T-helper 1 cell (primary cell): ENCODE measurements around the gene ARHGAP6.
"Not testable (repeated sequence)": the region's sequence is repeated elsewhere in the genome, so short reads cannot be mapped to it uniquely, and the experiment has no call there.

Experiments
- DNase-seq, 5 donors: peaks; one replicate each; pipeline ENCODE4 v3.0.0-alpha.2; 2012 to 2020

ARHGAP6 gene

DNA sequence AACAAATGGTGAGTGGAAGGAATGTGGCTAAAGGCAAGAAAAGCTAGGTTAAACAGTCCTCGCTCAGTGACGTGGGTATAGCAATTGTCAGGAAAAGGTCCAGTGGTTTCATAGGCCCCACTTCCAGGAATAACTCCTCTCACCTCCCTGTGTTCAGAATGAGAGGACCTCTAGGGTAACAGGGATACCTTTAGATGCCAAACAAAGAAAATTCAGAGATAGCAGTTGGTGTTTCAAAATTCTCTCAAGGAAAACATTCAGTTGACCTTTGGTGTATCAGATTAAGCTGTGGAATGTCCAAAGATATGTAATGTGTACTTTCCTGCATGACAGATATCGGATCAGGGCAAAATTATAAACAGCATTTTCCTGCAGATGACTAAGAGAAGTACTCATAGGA, 155.9 kb downstream of the ARHGAP6 start:
- no peak for DNase-seq

DNA sequence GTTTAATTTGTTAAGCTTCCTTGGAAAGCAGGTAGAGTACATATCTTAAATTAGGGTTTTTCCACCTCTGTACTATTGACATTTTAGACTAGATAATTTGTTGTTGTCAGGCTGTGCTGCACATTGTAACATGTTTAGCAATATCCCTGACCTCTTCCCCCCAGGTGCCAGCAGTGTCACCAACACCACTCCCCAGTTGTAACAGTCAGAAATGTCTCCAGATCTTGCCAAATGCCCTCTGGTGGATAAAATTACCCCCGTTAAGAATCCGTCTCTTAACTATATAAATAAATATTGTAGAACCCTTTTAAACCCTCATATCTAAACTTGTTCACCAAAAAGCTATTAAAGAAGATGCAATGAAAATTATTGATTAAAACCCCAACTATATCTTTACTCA, 161.5 kb downstream of the ARHGAP6 start:
- DNase-seq = no peak

DNA sequence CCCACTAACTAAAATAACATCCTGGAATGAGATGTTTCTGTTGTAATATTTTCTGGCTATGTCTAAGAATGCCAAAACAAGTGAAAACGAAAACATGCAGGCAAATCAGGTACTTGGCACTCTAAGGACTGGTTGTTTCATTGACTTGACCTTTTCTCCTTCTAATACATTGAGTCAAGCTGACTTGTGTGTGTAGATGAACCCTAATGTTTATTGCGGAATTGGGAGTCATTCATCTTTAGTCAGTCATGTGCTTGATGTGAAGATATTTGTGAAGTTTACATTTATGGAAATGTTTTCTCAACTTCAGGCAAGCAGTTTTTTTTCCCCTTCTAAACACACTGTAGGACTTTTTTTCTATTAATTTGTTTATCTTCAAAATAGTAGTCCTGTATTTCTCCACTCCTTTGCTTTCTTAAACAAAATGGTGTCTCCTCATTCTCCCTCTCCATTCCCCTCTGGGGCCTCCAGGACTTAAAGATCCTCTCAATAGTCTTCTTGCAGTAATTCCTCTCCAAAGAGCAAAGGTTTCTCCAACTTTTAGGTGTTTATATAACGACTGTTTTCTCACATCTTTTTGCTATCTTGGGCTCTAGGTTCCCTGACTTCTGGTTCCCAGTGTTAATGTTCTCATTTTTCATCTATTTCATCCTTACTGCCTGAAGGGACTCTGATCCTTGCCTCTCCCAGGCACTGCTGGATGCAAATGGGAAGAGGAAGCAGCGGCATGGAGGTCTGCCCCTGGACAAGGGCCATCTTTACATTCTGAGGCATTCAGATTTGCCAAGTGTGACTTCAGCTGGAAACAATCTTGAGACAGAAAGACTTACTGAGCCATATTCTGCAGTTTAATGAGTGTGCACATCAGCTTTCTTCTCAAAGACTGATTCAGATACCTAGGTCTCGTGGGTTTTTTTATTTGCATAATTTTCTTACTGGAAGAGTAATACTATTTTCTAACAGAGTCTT, 166.4 kb downstream of the ARHGAP6 start:
- DNase-seq = no peak

DNA sequence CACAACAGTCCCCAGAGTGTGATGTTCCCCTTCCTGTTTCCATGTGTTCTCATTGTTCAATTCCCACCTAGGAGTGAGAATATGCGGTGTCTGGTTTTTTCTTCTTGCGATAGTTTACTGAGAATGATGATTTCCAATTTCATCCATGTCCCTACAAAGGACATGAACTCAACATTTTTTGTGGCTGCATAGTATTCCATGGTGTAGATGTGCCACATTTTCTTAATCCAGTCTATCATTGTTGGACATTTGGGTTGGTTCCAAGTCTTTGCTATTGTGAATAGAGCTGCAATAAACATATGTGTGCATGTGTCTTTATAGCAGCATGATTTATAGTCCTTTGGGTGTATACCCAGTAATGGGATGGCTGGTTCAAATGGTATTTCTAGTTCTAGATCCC, 174.3 kb downstream of the ARHGAP6 start:
- not testable (repeated sequence) for DNase-seq

DNA sequence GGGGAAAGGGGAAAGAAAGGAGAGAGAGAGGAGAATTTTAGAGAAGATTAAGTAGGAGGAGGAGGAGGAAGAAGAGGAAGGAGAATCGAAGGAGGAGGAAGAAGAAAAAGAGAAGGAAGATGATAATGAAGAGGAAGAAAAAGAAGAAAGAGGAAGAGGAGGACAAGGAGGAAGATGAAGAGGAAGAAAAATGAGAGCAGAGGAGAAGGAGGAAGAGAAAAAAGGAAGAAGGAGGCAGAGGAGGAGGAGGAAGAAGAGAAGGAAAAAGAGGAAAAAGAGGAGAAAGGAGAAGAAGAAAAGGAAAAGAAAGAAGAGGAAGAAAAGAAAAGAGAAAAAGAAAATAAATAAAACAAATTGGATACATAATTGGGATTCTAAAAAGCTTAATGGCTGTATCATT, 181.4 kb downstream of the ARHGAP6 start:
- no peak for DNase-seq

DNA sequence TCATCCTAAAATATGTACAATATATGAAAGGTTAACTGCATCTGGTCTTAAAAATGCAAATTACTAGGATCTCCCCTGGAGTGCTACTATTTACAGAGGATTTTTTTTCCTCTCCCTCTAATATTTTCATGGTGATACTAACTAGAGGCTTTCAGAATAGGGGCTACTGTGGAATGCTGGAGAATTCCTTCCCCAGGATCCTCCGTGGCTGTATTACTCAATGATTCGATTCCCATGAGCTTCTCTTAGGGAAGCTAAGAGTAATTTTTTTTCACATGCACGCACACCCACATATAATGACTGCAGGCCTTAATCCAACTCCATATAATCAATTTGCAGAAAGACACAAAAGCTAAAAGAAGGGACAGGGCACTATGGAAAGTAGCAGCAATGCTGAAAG, 184.7 kb downstream of the ARHGAP6 start:
- DNase-seq = no peak

DNA sequence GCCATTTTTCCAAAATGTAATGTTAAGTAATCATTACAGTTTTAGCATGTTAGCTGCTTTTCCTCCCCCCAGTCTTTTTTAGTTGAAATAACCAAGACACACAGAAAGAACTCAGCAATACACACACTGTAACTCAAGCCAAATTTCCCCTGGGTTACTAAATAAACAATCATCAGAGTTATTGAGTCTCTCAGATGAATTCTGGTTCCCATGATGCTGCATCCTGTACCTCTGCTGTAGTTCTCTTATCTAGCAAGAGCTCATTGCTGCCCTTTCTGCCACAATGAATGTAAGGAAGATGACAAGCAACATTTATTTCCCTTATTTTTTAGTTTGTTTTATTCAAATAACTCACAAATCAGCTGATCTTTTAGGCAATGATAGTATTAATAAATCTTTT, 185.1 kb downstream of the ARHGAP6 start:
- no peak for DNase-seq

DNA sequence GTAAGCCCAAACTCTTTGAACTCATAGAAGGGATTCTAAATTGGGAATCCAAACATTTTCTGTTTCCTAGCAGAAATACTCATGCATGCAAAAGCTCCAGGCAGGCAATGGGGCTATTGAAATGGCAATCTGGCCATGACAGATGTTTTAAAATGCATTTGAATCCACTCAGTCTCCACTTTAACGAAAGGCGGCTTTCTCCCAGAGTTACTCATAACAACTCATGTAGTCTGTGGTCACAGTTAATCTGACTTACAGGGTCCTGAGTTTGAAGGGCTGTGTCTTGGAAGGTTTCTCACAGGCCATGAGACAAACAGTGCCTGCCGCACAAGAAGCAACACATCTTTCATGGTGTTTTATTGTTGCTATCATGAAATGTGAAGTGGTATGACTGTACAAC, 186.8 kb downstream of the ARHGAP6 start:
- DNase-seq = no peak

DNA sequence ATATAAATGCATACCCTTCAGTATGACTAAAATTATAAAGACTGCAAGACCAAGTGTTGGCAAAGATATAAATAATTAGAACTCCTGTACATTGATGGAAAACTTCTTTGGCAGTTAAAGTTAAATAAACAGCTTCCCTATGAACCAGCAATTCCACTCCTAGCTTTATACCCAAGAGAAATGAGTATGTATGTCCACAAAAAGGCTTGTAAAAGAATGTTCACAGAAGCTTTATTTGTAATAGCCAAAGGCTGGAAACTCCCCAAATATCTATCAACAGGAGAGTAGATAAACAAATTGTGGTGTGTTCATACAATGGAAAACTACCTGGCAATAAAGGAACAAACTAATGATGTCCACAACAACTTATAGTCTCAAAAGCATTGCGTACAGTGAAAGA, 187.7 kb downstream of the ARHGAP6 start:
- DNase-seq = no peak

DNA sequence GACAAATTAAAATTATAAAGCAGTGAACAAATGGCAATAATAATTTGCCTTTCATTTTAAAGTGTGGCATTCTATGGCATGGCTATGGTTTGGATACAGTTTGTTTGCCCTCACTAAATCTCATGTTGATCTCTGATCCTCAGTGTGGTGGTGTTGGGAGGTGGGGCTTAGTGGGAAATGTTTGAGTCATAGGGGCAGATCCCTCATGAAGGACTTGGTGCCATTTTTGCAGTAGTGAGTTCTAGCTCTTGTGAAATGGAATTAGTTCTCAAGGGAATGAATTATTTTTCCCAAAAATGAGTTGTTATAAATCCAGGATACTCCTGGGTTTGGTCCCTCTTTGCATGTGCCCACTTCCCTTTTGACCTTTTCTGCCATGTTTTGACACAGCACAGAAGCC, 191.1 kb downstream of the ARHGAP6 start:
- no peak for DNase-seq

DNA sequence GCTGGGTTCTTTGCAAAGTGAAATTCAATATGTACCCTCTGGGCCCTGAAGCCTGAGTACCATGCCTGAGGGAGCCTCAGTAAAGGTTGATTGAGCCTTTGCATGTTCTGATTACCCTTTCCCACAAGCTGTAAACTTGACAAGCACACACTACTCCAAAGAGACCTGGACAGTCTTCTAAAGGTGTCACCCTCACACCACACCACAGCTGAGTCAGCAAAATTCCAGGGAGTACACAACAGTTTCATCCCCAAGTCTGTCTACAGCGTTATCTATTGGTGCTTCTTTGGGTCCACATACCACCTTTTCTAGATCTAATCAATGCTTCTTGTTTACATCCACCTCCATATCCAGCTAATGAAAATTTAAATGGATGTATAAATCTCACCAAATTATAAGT, 191.7 kb downstream of the ARHGAP6 start:
- DNase-seq = no peak

DNA sequence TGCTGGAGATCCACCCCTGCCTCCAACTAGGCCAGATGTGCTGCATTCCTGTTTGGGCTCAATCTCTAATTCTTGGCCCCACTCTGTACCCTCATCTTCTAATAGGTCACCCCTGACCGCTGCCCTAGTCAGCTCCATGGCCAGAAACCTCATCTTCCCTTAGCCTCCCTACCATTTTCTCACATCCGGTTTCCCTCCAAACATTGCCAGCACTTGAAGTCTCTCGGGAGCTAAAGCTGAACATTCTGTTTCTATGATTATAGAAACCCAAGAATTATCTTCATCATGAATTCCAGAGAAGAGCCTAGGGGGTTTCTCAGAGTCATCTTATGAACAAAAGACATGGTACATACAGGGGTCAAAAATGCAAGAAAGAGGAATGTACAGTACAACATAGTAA, 192.8 kb downstream of the ARHGAP6 start:
- no peak for DNase-seq

DNA sequence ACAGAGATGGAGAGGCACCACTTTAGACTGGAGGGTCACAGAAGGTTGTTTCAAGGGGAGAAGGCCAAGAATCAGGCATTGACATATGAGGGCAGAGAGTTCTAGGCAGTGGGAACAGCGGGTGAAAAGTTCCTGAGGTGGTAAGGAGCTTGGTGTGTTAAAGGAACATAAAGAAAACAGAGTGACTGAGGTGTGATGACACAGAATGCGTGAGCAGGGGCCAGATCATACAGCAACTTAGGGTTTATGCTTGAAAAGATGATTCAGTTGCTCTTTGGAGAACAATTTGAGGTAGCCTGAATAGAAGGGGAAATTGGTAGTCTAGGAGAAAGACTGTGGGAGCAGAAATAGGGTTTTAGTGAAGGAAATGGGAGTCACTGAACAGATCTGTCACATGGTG, 193.3 kb downstream of the ARHGAP6 start:
- DNase-seq = no peak

DNA sequence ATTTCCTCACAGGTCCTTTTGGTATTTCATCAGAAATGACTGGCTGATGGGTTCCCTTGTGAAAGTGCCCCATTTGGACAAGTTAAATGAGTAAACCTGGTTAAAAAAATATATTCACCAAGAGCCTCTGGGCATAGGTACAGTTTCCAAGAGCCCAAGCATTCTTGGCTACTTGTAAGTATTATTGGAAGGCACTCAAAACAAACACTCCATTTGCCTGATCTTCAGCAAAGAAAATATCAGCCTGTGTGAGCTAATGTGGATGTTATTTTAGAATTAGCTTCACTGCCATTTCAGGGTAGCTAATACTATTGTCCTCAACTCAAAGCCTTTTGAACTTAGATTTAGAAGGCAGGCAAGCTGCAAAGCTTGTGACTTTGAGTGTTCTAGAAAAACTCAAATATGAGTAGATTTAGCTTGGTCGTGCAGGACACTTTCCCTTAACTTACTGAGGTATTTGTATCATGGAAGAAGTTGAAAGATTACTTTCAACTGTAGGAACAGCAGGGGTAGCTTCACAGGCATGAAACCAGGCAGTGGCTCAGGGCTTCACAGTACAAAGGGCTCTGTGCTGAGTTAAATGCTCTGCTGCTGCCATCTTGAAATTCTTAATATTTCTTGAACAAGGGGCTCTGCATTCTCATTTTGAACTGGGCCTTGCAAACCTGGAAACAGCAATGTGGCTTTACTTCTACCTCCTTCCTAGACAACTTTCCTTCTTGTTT, 195.3 kb downstream of the ARHGAP6 start:
- DNase-seq = no peak

DNA sequence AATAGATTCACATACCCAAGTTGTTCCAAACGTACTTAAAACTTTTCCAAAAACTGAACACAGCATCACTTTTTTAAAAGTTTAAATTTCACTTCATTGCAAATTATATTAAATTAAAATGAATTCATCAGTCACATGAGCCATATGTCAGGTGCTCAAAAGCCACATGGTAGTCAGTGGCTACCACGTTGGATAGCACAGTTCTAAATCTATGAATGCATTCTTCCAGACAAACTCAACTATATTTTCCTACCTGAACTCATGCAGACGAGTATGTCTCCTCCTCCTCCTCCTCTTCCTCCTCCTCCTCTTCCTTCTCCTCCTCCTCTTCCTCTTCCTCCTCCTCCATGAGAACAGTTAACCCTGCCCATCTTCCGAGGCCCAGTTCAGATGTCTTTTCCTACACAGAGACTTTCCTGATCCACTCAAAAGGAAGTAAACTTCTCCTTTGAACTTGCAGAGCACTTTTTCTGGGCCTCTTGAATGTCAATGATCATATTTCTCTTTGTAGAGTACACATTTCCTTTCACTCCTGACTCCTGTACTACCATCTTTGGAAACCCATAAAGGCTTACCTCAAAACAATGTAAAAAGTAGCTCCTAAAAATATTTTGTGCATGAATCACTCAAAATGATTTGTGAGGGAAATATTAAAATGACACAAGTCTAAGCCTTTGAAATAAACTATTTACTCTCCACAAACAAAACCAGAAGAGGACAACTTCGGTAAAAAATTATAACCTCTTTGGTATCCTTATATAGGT, 199.9 kb downstream of the ARHGAP6 start:
- DNase-seq = no peak

DNA sequence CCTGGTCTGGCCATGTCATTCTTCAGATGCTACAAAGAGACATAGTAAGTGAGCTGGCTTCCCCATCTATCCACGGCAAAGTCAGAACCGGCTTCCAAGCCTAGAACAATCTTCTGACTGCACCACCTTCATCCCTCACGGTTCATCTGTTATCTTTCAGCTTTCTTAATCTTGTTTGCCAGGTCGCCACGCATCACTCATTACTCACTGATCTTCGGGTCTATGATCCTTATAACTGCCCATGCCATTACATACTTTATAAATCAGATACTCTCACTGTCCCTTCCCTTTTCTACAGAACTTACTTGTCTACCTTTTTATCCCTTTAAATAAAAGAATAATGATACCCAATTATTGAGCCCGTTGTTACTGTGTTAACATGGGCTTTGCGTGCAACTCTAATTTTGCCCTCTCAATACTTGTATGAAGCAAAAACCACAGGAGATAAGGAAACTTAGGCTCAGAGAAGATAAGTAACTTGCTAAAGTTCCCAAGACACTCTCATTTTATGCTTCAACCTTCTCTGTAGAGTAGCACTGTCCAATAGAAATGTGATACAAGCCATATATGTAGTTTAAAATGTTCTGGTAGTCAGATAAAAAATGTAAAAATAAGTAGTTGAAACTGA, 200.8 kb downstream of the ARHGAP6 start:
- DNase-seq = no peak

DNA sequence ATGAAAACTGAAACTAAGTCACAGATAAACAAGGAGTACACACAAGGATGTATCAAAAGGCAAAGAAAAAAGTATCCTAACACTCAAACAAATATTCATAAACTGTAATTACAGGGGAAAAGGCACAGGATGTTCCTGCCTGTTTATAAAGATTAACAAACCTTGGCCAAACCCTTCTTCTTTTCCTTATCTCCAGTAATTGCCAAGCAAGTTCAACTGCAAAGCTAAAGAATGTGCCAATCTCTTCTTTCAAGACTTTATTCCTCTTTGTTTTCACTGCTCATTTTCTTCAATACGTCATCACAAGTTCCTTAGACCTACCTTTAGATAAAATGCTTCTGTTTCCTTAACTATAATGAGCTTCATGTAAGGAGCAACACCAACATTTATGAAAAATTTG, 201.3 kb downstream of the ARHGAP6 start:
- no peak for DNase-seq

DNA sequence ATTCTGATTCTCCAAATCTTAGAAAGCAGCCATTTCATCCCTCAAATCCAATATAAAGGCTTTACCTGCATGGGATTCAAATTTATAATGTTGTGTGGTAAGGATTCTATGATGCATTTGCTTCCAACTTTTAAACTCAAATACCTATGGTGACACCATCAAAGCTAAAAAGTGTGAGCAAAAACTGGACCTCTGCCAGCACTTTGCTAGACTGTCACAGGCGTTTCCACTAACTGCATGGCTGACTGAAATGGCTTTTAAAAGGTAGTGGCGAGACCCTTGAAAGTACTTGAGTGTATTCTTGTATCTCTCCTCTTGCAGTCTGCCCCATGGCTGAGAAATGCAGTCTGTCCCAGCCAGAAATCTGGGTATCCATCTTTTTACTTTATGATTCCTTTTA, 203.1 kb downstream of the ARHGAP6 start:
- no peak for DNase-seq

DNA sequence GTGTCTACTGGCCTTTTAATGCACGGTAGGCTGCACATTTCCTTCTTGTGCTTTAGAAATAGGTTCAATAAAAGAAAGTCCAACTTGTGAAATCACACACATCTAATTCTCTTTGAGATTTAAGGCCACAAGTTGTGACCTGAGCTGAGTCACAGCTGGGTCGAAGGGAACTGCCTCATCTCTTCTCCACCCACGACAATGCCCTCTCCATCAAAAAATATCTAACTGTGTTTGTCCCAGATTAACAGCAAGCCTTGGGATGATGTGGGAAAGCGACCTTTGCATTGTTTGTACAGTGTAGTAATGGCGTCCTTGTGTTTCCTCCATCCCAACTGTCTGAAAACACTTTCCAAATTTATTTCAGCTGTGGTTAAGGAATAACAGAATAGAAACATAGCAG, 203.6 kb downstream of the ARHGAP6 start:
- DNase-seq = no peak

DNA sequence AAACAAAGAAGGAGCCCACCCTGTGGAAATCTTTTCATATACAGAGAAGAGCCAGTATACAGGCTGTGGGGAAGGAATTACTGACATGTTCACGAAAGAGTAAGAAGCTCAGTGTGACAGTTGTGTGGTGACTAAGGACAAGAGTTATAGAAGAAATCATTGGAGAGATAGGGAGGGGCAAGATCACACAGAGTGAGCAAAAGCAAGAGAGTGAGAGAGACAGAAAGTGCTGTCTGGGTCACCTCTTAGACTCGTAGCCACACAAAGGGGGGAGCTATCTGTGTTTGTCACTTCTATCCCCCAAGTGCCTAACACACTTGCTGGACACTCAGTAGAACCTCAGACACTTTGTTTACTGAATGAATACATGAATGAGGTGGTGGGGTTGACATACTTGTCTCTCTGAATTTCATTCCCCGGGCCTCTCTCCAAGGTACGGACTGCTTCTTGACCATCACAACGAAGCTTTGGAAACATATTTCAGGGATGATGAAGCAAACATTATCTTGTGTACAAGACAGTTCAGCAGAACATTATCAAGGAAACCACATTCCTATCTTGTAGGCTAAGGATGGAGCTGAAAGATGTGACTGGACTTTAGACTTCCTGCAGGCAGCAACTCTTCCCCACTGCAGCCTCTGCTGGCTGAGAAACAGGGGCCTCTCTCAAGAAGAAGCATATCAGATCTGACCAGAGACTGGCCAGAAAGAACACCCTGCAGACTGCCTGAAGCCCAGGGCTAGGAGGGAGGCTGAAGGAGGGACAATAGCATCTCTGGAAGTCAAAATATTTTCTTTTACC, 204.3 kb downstream of the ARHGAP6 start:
- DNase-seq = no peak

DNA sequence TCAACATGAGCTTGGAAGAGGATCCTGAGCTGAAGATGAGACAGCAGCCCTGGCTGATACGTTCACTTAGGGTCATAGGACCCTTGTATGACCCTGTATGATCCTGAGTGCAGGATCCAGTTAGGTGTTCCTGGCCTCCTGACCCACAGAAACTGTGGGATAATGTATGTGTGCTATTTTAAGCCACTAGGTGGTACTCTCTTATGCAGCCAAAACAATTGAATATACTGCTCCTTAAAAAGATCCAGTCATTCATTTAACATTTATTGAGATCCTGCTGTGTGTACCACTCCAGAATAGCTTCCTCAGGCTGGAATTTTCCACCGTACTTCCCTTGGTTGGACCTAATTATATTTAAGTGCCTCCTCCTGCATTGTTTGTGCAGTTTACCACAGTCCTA, 205.4 kb downstream of the ARHGAP6 start:
- DNase-seq = no peak

DNA sequence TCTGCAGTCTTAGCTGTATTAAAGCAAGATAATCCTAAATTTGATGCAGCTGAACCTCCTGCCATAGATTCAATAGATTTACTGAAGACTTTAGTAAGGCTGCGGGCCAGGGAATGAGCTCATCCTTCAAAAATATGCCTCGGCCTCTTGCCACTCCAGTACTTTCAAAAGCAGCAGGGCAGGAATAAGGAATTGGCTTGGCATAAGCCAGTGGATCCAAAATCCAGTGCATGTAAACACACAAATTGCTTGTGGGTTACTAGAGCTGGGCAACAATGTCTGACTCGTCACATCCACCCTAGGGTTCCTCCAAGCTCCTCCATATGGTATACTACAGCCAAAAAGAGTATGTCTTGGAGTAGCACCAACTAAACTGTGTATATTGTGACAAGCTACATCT, 207.6 kb downstream of the ARHGAP6 start:
- DNase-seq = no peak
